Stimulated activated CD4-positive, alpha-beta T cell treated with anti-CD3 and anti-CD28 coated beads, Interleukin-4, amount 100 ng/mL, for 1 hour (primary cell): ENCODE results near the gene HSPA5.

ENCODE experiments used
- DNase-seq: peaks from one replicate; pipeline ENCODE4 v3.0.0-alpha.2; 2020

Gene HSPA5

GRCh38 chr9:125189361-125190289 lies 51.5 kb downstream of the HSPA5 start, which contains the start of gene PPP6C:
PPP6C (minus strand) TSS chr9:125189803; CDS start chr9:125189718, 85 bp downstream.
- peak; percentile 99 for DNase-seq

- DNase-seq, result peak; percentile 31
Measured at GRCh38 chr9:125189011-125189360, 52.2 kb downstream of the HSPA5 start.
